HL-60/S4 treated with phorbol 12-myristate 13-acetate at 8.2 ng/mL for 4 days and 3 days (cell line): ENCODE measurements around the gene XAB2.
"Not testable (repeated sequence)": the region's sequence is repeated elsewhere in the genome, so short reads cannot be mapped to it uniquely, and the experiment has no call there.

Source experiments
- in situ Hi-C: fragments of 300-500 bp; cut with MboI; formaldehyde crosslinking; loops from 2 replicates; pipeline ENCODE4 v1.15.0; 2022; ENCODE audit warnings: low sequenced_read_pairs

The XAB2 gene

DNA sequence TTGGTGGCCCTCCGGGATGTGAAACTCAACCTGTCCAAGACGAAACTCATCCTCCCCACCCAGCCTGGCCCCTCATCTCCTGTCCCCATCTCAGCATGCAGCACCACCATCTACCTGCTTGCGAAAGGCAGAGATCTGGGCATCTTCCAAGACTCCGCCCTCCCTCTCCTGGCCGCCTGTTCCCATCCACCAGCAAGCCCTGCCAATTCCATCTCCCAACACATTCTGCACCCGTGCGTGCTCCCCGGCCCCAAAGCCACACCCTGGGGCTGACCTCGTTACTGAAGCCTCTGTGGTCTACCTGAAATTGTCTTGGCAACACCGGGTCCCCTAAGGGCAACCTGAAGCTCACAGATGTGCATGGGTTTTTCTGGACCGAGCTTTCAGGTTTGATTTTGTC, 46.9 kb downstream of the XAB2 start:
- in situ Hi-C loops, result no loop called here

DNA sequence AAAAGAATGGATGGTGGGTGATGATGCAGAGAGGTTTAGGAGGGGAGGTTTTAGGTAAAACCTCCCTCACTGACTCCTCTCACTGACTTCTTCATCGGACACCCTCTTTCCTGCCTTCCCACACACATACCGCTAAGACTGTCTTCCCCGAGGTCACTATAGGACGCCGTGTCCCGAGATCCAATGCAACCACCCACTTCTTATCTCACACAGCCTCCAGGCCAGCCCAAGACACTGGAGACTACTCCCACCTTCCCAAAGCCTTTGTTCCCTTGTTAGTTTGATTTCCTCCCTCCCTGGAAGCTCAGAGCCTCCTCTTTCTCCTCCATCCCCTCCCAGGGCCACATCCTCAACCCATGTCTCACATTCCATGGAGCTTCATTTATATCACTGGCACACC, 50.2 kb downstream of the XAB2 start:
- in situ Hi-C loops, result no loop called here

DNA sequence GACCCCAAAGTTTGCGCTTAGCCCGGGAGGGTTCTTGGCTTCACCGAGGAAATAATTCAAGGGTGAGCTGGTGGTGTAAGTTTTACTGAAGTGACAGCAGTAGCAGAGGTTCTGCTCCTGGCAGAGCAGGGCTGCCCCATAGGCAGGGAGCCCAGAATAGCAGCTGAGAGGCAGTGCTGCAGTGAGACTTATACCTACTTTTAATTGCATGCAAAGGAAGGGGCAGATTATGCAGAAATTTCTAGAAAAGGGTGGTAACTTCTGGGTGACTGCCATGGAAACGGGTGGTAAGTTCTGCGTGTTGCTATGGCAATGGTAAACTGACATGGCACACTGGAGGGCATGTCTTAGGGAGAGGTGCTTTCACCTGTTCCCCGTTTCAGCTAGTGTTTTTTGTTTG, 51.2 kb downstream of the XAB2 start:
- in situ Hi-C loops, result no loop called here

DNA sequence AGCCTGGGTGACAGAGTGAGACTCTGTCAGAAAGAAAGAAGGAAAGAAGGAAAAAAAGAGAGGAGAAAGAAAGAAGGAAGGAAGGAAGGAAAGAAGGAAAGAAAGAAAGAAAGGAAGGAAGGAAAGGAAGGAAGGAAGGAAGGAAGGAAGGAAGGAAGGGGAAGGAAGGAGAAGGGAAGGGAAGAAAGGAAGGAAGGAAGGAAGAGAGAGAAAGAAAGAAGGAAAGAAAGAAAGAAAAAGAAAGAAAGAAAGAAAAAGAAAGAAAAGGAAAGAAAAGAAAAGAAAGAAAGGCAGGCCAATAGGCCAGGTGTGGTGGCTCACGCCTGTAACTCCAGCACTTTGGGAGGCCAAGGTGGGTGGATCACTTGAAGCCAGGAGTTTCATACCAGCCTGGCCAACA, 51.9 kb downstream of the XAB2 start:
- in situ Hi-C loops, result not testable (repeated sequence)

DNA sequence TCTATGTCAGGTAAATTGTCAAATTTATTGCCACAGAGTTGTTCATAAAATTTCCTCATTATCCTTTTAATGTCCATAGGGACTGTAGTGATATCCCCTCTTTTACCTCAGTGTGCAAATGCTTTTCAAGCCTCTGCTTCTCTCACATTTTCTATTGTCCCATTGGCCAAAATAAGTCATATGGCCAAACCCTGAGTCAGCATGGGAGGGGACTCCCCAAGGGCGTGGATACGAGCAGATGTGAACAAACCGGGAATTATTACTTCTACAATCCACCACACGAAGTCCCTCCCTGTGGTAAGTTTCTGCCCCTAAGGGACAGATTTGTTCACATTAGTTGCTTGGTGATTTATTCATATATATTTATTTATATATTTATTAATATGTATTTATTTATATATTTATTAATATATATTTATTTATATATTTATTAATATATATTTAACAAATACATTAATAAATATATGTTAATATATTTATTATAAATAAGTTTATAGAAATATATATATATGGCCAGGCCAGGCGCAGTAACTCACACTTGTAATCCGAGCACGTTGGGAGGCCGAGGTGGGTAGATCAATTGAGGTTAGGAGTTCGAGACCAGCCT, 53.8 kb downstream of the XAB2 start:
- in situ Hi-C loops, result no loop called here

DNA sequence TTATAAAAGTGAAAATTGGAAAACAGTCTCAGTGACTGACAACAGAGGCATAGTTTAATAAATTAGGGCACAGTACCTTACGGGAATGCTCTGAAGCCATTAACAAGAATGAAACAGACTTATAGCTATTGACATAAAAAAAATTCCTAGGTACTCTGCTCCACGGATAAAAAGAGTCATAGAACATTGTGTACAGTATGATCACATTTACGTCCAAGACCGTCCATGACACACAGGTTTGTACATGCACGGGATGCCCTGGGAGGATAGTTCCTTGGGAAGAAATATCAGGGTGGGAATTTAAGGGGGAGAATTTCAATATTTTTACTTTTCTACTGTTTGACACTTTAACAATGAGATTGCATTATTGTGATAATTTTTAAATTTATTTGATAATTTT, 58.6 kb downstream of the XAB2 start:
- in situ Hi-C loops, result no loop called here
